ENCODE data around the gene ERC2. TPM values are rescaled to one million over a fixed set of nuclear protein-coding genes. Genes with fewer than 3 reads are reported as not detected.

ERC2 gene
- total RNA-seq, 2 donors from 2014 or later = 0.21 TPM; not detected in 1

DNA sequence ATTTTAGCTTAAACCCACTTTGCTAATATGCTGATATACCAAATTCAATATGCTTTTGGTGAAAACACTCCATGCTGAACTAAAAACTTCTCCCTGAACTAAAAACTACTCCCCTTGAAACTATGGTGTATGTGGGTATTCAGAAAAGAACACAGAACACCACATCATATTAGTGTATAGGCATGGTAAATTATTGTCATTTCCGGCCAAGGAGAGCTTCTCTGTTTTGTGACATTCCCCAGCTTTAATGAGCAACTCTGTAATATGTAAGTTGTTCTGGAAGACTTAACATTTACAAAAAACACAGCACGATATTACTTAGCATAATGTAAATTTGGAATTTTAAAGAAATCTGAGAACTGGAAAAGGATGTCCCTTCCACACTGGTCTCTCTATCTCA lies 711.3 kb downstream of the ERC2 start:
- ATAC-seq = no peak

GRCh38 chr3:55755516-55756205 lies 712.6 kb downstream of the ERC2 start:
- Mint-ChIP-seq H3K27ac (no peak overlapping the region), H3K4me1 (no peaks in the 10 kb centered on the region), H3K27me3 (no peaks in the 10 kb centered on the region), H3K36me3 (ENCODE audit: low read depth) (no peaks in the 10 kb centered on the region), H3K4me3 (no peak overlapping the region)
- no peak for DNase-seq
- ATAC-seq = no peak
- no peaks in the 10 kb centered on the region for H3K9me3 ChIP-seq (ENCODE audit: control insufficient read depth, low read length, poor library complexity, severe bottlenecking)

More for the DNA sequence above, 711.3 kb downstream of the ERC2 start:
- H3K4me1 Mint-ChIP-seq = no peaks in the 10 kb centered on the region
- no peaks in the 10 kb centered on the region for H3K27me3 Mint-ChIP-seq
- DNase-seq = no peak
- no peak overlapping the region for H3K4me3 Mint-ChIP-seq
- H3K9me3 ChIP-seq (ENCODE audit: control insufficient read depth, low read length, poor library complexity, severe bottlenecking) = no peaks in the 10 kb centered on the region
- H3K27ac Mint-ChIP-seq = no peak overlapping the region
- no peaks in the 10 kb centered on the region for H3K36me3 Mint-ChIP-seq (ENCODE audit: low read depth)

- no peak for ATAC-seq
- Mint-ChIP-seq H3K4me3 (no peak overlapping the region), H3K4me1 (no peaks in the 10 kb centered on the region)
These were observed 715.4 kb downstream of the ERC2 start for GRCh38 chr3:55752911-55753310.

DNA sequence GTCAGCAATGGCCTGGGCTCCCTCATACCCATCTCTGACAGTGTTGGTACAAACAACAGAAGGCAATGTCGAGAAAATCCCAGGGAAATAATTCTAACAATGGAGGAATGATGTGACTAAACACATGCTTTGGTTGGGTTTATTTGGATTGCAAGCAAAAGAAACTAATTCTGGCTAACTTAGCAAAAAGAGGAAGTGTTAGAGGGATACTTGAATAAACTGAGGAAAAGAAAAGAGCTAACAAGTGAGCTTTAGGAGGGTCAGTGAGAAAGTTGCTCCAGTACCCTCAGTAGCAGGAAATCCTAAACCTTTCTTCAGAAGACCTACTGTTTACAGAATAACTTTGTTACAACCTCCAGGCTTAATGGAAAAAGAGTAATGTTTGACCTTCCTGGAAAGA lies 716.5 kb downstream of the ERC2 start:
- Mint-ChIP-seq H3K4me3 (no peak overlapping the region), H3K27me3 (no peaks in the 10 kb centered on the region), H3K36me3 (ENCODE audit: low read depth) (no peaks in the 10 kb centered on the region), H3K27ac (no peak overlapping the region), H3K4me1 (no peaks in the 10 kb centered on the region)
- ATAC-seq (no peak), DNase-seq (no peak)
- no peaks in the 10 kb centered on the region for H3K9me3 ChIP-seq (ENCODE audit: control insufficient read depth, low read length, poor library complexity, severe bottlenecking)

More at GRCh38 chr3:55752911-55753310, 715.4 kb downstream of the ERC2 start:
- no peaks in the 10 kb centered on the region for H3K36me3 Mint-ChIP-seq (ENCODE audit: low read depth)
- H3K9me3 ChIP-seq (ENCODE audit: control insufficient read depth, low read length, poor library complexity, severe bottlenecking) = no peaks in the 10 kb centered on the region
- DNase-seq = no peak
- H3K27ac Mint-ChIP-seq = no peak overlapping the region
- H3K27me3 Mint-ChIP-seq = no peaks in the 10 kb centered on the region

DNA sequence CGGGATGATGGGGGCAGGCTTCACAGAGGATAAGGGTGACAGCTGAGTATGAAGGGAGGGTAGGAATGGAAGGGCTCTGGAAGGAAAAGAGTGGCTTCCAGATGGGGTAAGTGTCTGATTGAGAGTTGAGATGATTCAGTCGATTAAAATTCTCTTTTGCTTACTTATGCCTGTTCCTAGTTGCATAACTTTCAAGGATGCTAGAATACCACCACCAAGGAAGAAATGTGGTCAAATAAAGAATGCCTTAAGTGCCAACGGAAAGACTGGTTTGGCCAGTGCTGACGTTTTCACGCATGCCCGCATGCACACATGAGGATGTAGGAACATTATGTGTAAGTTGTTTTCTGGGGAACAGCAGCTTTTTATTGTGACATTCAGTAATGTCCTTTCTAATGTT lies 717.7 kb downstream of the ERC2 start:
- no peaks in the 10 kb centered on the region for H3K36me3 Mint-ChIP-seq (ENCODE audit: low read depth)
- no peaks in the 10 kb centered on the region for H3K4me1 Mint-ChIP-seq
- DNase-seq (no peak), ATAC-seq (no peak)
- no peaks in the 10 kb centered on the region for H3K9me3 ChIP-seq (ENCODE audit: control insufficient read depth, low read length, poor library complexity, severe bottlenecking)
- no peak overlapping the region for H3K27ac Mint-ChIP-seq
- H3K4me3 Mint-ChIP-seq = no peak overlapping the region
- H3K27me3 Mint-ChIP-seq = peaks cover 6% of the 10 kb centered on the region

- no peak for ATAC-seq
- no peaks in the 10 kb centered on the region for H3K36me3 Mint-ChIP-seq (ENCODE audit: low read depth)
- H3K9me3 ChIP-seq (ENCODE audit: control insufficient read depth, low read length, poor library complexity, severe bottlenecking) = no peaks in the 10 kb centered on the region
- DNase-seq = no peak
- H3K27ac Mint-ChIP-seq = no peak overlapping the region
- H3K4me3 Mint-ChIP-seq = no peak overlapping the region
- H3K27me3 Mint-ChIP-seq = peaks cover 6% of the 10 kb centered on the region
- H3K4me1 Mint-ChIP-seq = no peaks in the 10 kb centered on the region
These were observed 719.2 kb downstream of the ERC2 start for GRCh38 chr3:55749036-55749435.

GRCh38 chr3:55746808-55747413 lies 721.4 kb downstream of the ERC2 start:
- Mint-ChIP-seq H3K27me3 (peaks cover 6% of the 10 kb centered on the region), H3K36me3 (ENCODE audit: low read depth) (no peaks in the 10 kb centered on the region), H3K4me1 (no peaks in the 10 kb centered on the region), H3K4me3 (no peak overlapping the region), H3K27ac (no peak overlapping the region)
- ATAC-seq (no peak), DNase-seq (no peak)
- no peaks in the 10 kb centered on the region for H3K9me3 ChIP-seq (ENCODE audit: control insufficient read depth, low read length, poor library complexity, severe bottlenecking)

DNA sequence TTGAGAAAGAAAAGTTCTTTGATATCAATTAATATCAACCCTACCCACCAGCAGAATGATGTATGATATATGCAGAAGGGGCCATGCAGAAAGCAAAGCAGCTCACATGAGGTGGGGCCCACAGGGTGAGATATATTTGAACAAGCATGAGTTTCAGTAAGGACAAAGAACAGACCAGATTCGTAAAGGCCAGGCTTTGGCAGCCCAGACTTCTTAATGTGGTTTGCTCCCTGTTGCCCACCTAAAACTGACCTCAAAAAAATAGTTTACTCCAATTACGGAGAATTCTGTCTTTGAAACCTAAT lies 725.5 kb downstream of the ERC2 start:
- Mint-ChIP-seq H3K27ac (no peak overlapping the region), H3K4me1 (no peaks in the 10 kb centered on the region), H3K27me3 (peaks cover 6% of the 10 kb centered on the region), H3K4me3 (no peak overlapping the region), H3K36me3 (ENCODE audit: low read depth) (no peaks in the 10 kb centered on the region)
- DNase-seq = no peak
- ATAC-seq = no peak
- no peaks in the 10 kb centered on the region for H3K9me3 ChIP-seq (ENCODE audit: control insufficient read depth, low read length, poor library complexity, severe bottlenecking)

- Mint-ChIP-seq H3K36me3 (ENCODE audit: low read depth) (no peaks in the 10 kb centered on the region), H3K4me1 (no peaks in the 10 kb centered on the region), H3K27me3 (peaks cover 6% of the 10 kb centered on the region), H3K27ac (no peak overlapping the region), H3K4me3 (no peak overlapping the region)
- H3K9me3 ChIP-seq (ENCODE audit: control insufficient read depth, low read length, poor library complexity, severe bottlenecking) = no peaks in the 10 kb centered on the region
- DNase-seq = no peak
- no peak for ATAC-seq
These were observed 726.0 kb downstream of the ERC2 start for GRCh38 chr3:55742022-55742831.

DNA sequence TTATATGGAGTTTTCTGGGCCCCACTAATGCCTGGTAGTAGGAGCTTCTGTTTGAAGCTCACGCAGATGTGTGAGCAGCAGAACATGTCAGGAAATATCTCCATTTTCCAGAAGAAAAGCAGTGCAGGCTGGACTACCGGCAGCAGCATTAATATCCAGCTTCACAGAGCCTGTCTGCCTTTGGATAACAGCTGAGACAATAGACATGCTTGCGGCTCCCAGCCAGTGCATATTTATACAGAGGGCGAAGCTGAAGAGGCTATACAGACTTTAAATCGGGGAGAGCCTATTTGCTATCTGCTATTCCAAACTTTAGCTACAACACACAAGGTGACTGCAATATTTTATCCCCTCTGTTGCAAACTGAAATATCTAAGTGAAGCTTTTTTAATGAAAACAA lies 731.1 kb downstream of the ERC2 start:
- Mint-ChIP-seq H3K4me3 (no peak overlapping the region), H3K36me3 (ENCODE audit: low read depth) (no peaks in the 10 kb centered on the region), H3K4me1 (no peaks in the 10 kb centered on the region), H3K27me3 (no peaks in the 10 kb centered on the region), H3K27ac (no peak overlapping the region)
- DNase-seq (no peak), ATAC-seq (no peak)
- H3K9me3 ChIP-seq (ENCODE audit: control insufficient read depth, low read length, poor library complexity, severe bottlenecking) = no peaks in the 10 kb centered on the region

DNA sequence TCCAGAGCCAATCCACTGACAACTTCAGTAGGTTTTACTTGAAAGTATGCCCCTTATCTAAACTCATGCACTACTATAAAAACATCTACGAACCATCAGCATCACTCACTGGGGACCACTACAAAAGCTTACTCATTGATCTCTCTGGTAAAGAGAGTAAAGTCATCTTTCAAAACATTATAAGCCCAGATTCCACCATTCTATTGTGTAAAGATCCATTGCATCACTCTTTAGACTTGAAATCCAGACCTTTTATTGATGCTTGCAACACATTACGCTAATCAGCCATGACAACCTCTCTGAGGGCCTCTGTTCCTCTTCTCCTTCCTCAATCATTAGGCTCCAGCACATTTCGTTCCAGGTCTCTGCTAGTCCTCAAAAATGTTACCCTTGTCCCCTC lies 732.3 kb downstream of the ERC2 start:
- H3K4me3 Mint-ChIP-seq = no peak overlapping the region

DNA sequence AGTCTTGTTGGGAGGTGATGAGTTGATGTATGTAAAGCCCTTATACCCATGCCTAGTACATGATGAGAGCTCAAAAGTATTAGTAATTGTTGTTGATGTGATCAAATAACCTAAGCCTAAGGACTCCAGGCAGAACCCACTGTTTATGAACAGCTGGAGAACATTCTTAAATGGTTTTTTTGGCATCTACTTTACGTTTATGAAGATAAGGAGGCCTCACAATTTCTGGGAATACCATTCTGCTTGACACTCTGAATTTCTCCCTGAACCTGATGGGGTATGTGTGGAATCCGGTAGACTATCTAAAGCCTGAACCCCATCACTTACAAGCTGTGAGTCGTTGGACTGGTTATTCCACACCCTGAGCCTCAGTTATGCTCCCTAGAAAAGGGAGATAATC lies 736.5 kb downstream of the ERC2 start:
- Mint-ChIP-seq H3K27ac (no peak overlapping the region), H3K4me3 (no peak overlapping the region), H3K4me1 (no peaks in the 10 kb centered on the region), H3K27me3 (no peaks in the 10 kb centered on the region), H3K36me3 (ENCODE audit: low read depth) (no peaks in the 10 kb centered on the region)
- no peak for DNase-seq
- ATAC-seq = no peak
- no peaks in the 10 kb centered on the region for H3K9me3 ChIP-seq (ENCODE audit: control insufficient read depth, low read length, poor library complexity, severe bottlenecking)

More for the DNA sequence above, 732.3 kb downstream of the ERC2 start:
- no peak for ATAC-seq
- no peaks in the 10 kb centered on the region for H3K36me3 Mint-ChIP-seq (ENCODE audit: low read depth)
- no peak for DNase-seq
- no peaks in the 10 kb centered on the region for H3K27me3 Mint-ChIP-seq
- no peaks in the 10 kb centered on the region for H3K4me1 Mint-ChIP-seq
- H3K27ac Mint-ChIP-seq = no peak overlapping the region
- no peaks in the 10 kb centered on the region for H3K9me3 ChIP-seq (ENCODE audit: control insufficient read depth, low read length, poor library complexity, severe bottlenecking)

GRCh38 chr3:55729546-55729945 lies 738.7 kb downstream of the ERC2 start:
- Mint-ChIP-seq H3K27me3 (no peaks in the 10 kb centered on the region), H3K36me3 (ENCODE audit: low read depth) (no peaks in the 10 kb centered on the region), H3K4me1 (no peaks in the 10 kb centered on the region), H3K4me3 (no peak overlapping the region), H3K27ac (no peak overlapping the region)
- no peaks in the 10 kb centered on the region for H3K9me3 ChIP-seq (ENCODE audit: control insufficient read depth, low read length, poor library complexity, severe bottlenecking)
- ATAC-seq (no peak), DNase-seq (no peak)

Data from T-helper 17 cell (primary cell).